CD4-positive, alpha-beta memory T cell (primary cell): ENCODE data around the gene ARPC2. TPM values are rescaled to one million over a fixed set of nuclear protein-coding genes. Genes with fewer than 3 reads are reported as not detected.
A peak's percentile ranks its signal among the peaks of the same experiment; 100 is the strongest.

Experiments
- CTCF ChIA-PET: fragments of 350-600 bp; sonication (Branson Sonifier 250); formaldehyde crosslinking; loops from one replicate; lab custom pipeline; 2021; ENCODE audit warnings: inconsistent platforms; ENCODE audit not compliant: partially characterized antibody; lab: Charles Lee
- POLR2A ChIA-PET: fragments of 350-600 bp; sonication (Branson Sonifier 250); formaldehyde crosslinking; loops from one replicate; lab custom pipeline; 2021; ENCODE audit not compliant: partially characterized antibody; lab: Charles Lee
- DNase-seq, 5 donors: peaks; one replicate each; pipeline versions ENCODE4 v3.0.0 to v3.0.0-alpha.2; 2020 to 2022; ENCODE audit warnings: mixed read lengths in 1 of 5
- H3K27ac ChIP-seq: one replicate; pipeline ENCODE4 v1.7.0; 2013; ENCODE audit warnings: low read depth, low read length
- H3K27me3 ChIP-seq: 2 replicates; pipeline ENCODE4 v1.7.0; 2013; ENCODE audit warnings: mild to moderate bottlenecking, low read length, moderate library complexity; ENCODE audit not compliant: insufficient read depth
- H3K36me3 ChIP-seq: 2 replicates; pipeline ENCODE4 v1.7.0; 2013; ENCODE audit warnings: mild to moderate bottlenecking, low read length, moderate library complexity; ENCODE audit not compliant: insufficient read depth
- H3K4me1 ChIP-seq: 2 replicates; pipeline ENCODE4 v1.7.0; 2013; ENCODE audit warnings: mild to moderate bottlenecking, low read length, moderate library complexity; ENCODE audit not compliant: insufficient read depth
- H3K4me3 ChIP-seq, 2 donors: one replicate each; pipeline ENCODE4 v1.7.0; 2013; ENCODE audit warnings: low read length in 2 of 2, mild to moderate bottlenecking in 1 of 2
- H3K9me3 ChIP-seq, 2 donors: one replicate each; pipeline ENCODE4 v1.7.0; 2013; ENCODE audit warnings: low read length in 2 of 2, control low read depth in 1 of 2; ENCODE audit not compliant: control insufficient read depth in 1 of 2
- H3K27ac Mint-ChIP-seq, 7 donors: one replicate each; pipeline ENCODE4 v1.8.0; 2020 to 2021; ENCODE audit warnings: mixed read lengths in 7 of 7, mild to moderate bottlenecking in 6 of 7, inconsistent platforms in 3 of 7, moderate library complexity in 3 of 7
- H3K27me3 Mint-ChIP-seq, 2 donors: one replicate each; pipeline ENCODE4 v1.8.0; 2020 to 2021; ENCODE audit warnings: mixed read lengths in 2 of 2
- H3K36me3 Mint-ChIP-seq, 2 donors: one replicate each; pipeline ENCODE4 v1.8.0; 2020 to 2021; ENCODE audit warnings: mixed read lengths in 2 of 2, inconsistent platforms in 1 of 2, mild to moderate bottlenecking in 1 of 2
- H3K4me1 Mint-ChIP-seq, 4 donors: one replicate each; pipeline ENCODE4 v1.8.0; 2020 to 2021; ENCODE audit warnings: mixed read lengths in 4 of 4, mild to moderate bottlenecking in 1 of 4
- H3K4me3 Mint-ChIP-seq, 8 donors: one replicate each; pipeline ENCODE4 v1.8.0; 2020 to 2021; ENCODE audit warnings: mixed read lengths in 8 of 8, mild to moderate bottlenecking in 7 of 8, moderate library complexity in 6 of 8, inconsistent platforms in 3 of 8
- H3K9me3 Mint-ChIP-seq, 8 donors: one replicate each; pipeline ENCODE4 v1.8.0; 2020 to 2021; ENCODE audit warnings: mixed read lengths in 8 of 8, mild to moderate bottlenecking in 5 of 8, inconsistent platforms in 3 of 8, moderate library complexity in 1 of 8
- intact Hi-C: fragments of 100-400 bp; cut with micrococcal nuclease; formaldehyde crosslinking; loops from one replicate; pipeline ENCODE4 v1.15.1; 2023
- polyA plus RNA-seq, 2 donors: library from polyadenylated mRNA; unstranded; fragments of 300-500 nt; fragmentation: Illumina TruSeq; gene quantifications; one replicate each; pipeline ENCODE4 v1.2.3, GENCODE V29; 2021
- total RNA-seq, 2 experiments: library from RNA; stranded (reverse); gene quantifications; one replicate each; pipeline ENCODE4 v1.2.3, GENCODE V29; 2021

ARPC2 gene
- total and polyA plus RNA-seq, 4 experiments from 2014 or later: 412 to 1,042 (median 628) TPM

DNA sequence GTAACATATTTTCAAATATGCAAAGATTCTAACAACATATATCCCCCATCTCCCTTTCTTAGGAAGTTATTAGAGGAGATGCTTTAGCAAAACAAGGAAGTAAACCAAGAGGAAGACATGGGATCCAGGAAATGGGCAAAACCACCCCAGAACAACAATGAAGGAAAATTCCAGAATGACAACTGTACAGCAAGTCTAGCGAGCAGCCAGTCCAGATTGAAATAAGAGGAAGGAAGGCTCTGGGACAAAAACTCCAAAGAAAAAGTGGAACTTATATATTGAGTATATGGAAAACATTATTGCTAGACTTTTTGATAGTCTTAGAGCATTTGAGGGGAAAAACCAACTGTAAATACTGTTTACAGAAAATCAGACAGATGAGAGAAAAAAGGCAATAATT lies 2.9 kb upstream of the ARPC2 start:
- ChIA-PET POLR2A (no interaction called here), CTCF (no interaction called here)
- intact Hi-C loops: no loop called here
- H3K9me3 ChIP-seq: no peaks in the 10 kb centered on the region
- Mint-ChIP-seq H3K4me3 (no peak overlapping the region), H3K9me3 (peaks cover 2 to 8% (median 6%) of the 10 kb centered on the region in 8 donors), H3K36me3 (peaks cover 10 to 18% of the 10 kb centered on the region in 2 donors), H3K27me3 (no peaks in the 10 kb centered on the region), H3K4me1 (peaks cover 8 to 26% (median 14%) of the 10 kb centered on the region in 4 donors), H3K27ac (peak overlapping the region in 2 of 7 donors; percentile 25 to 40)
- DNase-seq: no peak
- H3K4me1 ChIP-seq: peaks cover 12% of the 10 kb centered on the region
- H3K27me3 ChIP-seq: no peaks in the 10 kb centered on the region
- no peaks in the 10 kb centered on the region for H3K36me3 ChIP-seq
- H3K4me3 ChIP-seq: no peak overlapping the region
- no peak overlapping the region for H3K27ac ChIP-seq

DNA sequence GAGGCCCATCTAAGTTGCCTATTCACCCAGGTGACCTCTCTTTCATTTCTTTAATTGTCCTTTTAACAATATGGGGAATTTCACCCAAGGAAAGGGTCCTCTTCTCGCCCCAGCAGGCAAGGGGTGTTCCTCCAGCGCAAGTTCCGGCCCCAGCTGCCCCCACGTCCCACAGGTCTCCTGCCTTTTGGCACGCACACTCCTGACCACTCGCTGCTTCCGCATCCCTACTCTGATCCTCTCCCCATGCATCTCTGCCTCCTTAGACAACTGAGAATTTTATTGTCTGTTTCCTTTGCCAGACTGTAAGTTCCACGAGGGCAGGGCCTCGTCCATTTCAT lies 684 bp upstream of the ARPC2 start:
- Mint-ChIP-seq H3K4me3 (peak overlapping the region; percentile 89 to 98 (median 96)), H3K27me3 (no peaks in the 10 kb centered on the region), H3K4me1 (peaks cover 24 to 47% (median 33%) of the 10 kb centered on the region in 4 donors), H3K36me3 (peaks cover 18 to 34% of the 10 kb centered on the region in 2 donors), H3K9me3 (no peaks in the 10 kb centered on the region), H3K27ac (peak overlapping the region; percentile 93 to 99 (median 97))
- H3K27me3 ChIP-seq: no peaks in the 10 kb centered on the region
- peak overlapping the region; percentile 76 to 85 for H3K4me3 ChIP-seq
- DNase-seq: peak in 1 of 5 donors; percentile 47
- CTCF ChIA-PET: interaction anchor here (0.9 to 8.4 kb wide), 6 partner anchors 13 to 57 kb away, joined by 3 to 67 read pairs (median 6); partner anchors contain the start of genes AAMP and PNKD
- POLR2A ChIA-PET: interaction anchor here (0.7 to 7.0 kb wide), 12 partner anchors 9 to 991 kb away, joined by 3 to 144 read pairs (median 5); partner anchors contain the start of genes AAMP, PNKD and ZFAND2B
- peaks cover 6% of the 10 kb centered on the region for H3K36me3 ChIP-seq
- intact Hi-C loops: loop anchor here (2.0 kb wide), 2 partner anchors 182 to 352 kb away; partner anchors contain the start of genes CNOT9, CTDSP1 and USP37
- peaks cover 34% of the 10 kb centered on the region for H3K4me1 ChIP-seq
- no peaks in the 10 kb centered on the region for H3K9me3 ChIP-seq
- peak overlapping the region; percentile 93 for H3K27ac ChIP-seq

DNA sequence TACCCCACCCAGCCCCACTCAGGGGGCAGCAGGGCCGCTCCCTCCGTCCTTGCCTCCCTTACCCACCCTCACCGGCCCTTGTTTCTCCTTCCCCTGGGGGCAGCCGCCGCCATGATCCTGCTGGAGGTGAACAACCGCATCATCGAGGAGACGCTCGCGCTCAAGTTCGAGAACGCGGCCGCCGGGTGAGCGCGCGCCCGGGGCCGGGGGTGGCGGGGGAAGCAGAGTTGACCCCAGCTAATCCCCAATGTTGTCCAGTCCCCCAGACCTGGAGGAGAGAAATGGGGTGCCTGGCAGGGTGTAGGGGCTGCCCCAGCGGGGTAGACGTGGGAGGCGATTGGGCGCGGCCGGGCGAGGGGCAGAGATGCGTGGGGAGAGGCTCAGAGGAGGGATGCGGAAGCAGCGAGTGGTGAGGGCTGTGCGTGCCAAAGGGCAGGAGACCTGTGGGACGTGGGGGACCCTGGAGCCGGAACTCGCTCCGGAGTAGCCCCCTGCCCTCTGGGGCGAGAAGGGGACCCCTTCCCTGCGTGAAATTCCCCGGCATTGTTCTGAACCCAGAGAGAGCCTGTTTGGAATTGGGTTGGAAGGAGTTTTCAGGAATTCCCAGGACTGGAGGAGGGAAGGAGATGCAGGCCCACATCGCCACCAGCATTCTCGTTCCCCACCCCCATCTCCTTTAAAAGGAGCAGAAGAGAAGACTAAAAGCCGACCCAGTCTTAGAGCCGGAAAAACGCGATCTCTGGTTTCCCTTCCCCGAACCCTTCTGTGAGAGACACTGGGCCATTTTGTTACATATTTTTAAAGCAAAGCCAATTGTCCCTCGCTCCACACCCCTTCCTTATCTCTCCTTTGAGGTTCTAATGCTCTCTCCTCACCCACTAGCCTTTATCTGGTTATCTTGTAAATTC lies 625 bp downstream of the ARPC2 start:
- ChIA-PET POLR2A (interaction anchor here (0.7 to 7.0 kb wide), 12 partner anchors 10 to 989 kb away, joined by 3 to 144 read pairs (median 3); partner anchors contain the start of genes AAMP, PNKD and ZFAND2B), CTCF (interaction anchor here (0.7 to 8.4 kb wide), 5 partner anchors 12 to 75 kb away, joined by 3 to 67 read pairs (median 6); partner anchors contain the start of genes AAMP and PNKD)
- H3K4me3 Mint-ChIP-seq: peak overlapping the region; percentile 89 to 98 (median 96)
- Histone ChIP-seq H3K27ac (peak overlapping the region; percentile 93), H3K9me3 (no peaks in the 10 kb centered on the region), H3K4me3 (peak overlapping the region; percentile 85 to 97), H3K4me1 (peaks cover 47% of the 10 kb centered on the region), H3K27me3 (no peaks in the 10 kb centered on the region), H3K36me3 (peaks cover 6% of the 10 kb centered on the region)
- intact Hi-C loops: loop anchor here (1.0 to 2.0 kb wide), 7 partner anchors 12 to 351 kb away; partner anchors contain the start of genes AAMP, CNOT9, CTDSP1 and PNKD
- peaks cover 23 to 45% of the 10 kb centered on the region in 2 donors for H3K36me3 Mint-ChIP-seq
- peak overlapping the region; percentile 93 to 99 (median 97) for H3K27ac Mint-ChIP-seq
- no peaks in the 10 kb centered on the region for H3K27me3 Mint-ChIP-seq
- H3K4me1 Mint-ChIP-seq: peaks cover 31 to 60% (median 44%) of the 10 kb centered on the region in 4 donors
- DNase-seq: peak; percentile 57 to 77 (median 63)
- H3K9me3 Mint-ChIP-seq: no peaks in the 10 kb centered on the region

DNA sequence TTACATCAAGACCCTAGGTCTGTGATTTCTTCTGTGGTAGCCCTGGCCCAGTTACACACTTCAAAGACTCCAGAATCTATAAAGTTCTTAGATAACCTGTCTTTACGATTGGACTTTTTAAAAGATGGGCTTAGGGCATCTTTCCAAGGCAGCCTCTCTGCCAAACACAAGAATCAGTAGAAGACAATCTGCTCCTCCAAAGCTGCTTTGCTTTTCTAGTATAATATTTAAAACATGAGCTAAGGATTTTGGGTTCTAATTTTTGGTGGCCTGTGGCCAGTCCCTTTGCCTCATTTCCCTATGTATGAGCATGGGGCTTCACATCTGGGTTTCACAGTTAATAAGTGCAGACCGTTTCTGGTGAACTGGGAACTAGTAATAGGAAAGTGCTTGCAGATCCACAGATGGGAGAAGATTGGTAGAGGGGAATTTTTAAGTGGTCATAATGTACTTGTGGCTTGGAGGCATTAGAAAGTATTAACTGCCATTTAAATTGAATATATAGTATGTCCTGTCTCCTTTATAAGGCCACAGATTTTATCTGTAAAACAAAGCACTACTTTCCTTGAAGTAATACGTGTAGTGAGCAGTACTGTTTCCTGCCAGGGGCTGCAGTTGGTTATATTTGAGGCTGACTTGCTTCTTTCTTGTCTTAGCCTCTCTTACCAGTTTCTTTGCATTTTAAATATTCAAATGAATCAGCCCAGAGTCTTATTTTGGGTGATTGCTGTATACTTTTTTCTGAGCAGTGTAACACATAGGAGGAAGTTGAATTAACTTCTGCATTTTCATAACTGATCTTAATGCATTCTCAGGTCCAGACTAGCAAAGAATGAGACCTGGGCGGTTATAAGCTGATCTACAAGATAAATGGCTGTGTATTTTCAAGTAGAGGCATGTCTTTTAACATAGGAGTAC lies 1.5 kb downstream of the ARPC2 start:
- intact Hi-C loops: loop anchor here (1.0 kb wide), 3 partner anchors 11 to 73 kb away; no protein-coding TSS in a partner anchor

DNA sequence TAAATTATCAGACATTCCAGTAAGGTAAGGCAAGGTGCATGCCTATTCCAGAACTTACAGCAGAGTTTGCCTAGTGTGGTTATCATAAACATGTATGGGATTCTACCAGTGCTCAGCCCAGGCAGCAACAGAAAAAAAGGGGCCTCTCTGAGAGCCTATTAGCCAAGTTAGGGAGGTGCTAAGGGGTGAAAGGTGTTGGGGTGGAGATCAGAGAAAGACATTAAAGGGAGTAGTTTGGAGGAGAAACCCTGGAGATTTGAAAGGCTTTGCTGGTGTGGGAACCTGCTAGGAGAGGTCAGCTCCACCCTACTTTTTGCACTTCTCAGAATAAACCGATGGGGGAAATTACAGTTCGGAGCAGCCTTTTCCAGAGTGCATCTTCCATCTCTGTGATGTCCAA lies 2.9 kb downstream of the ARPC2 start:
- ChIA-PET POLR2A (interaction anchor here (1.1 to 7.0 kb wide), 8 partner anchors 8 to 180 kb away, joined by 3 to 144 read pairs (median 8); partner anchors contain the start of genes AAMP and PNKD), CTCF (interaction anchor here (1.1 to 8.4 kb wide), 5 partner anchors 10 to 177 kb away, joined by 3 to 67 read pairs (median 6); no protein-coding TSS in a partner anchor)
- Histone ChIP-seq H3K4me1 (peaks cover 70% of the 10 kb centered on the region), H3K27me3 (no peaks in the 10 kb centered on the region), H3K27ac (peak overlapping the region; percentile 93), H3K4me3 (peak overlapping the region; percentile 85 to 97), H3K9me3 (no peaks in the 10 kb centered on the region), H3K36me3 (peaks cover 23% of the 10 kb centered on the region)
- intact Hi-C loops: no loop called here
- H3K4me3 Mint-ChIP-seq: peak overlapping the region; percentile 89 to 98 (median 96)
- H3K27ac Mint-ChIP-seq: peak overlapping the region; percentile 72 to 99 (median 97)
- no peaks in the 10 kb centered on the region for H3K9me3 Mint-ChIP-seq
- H3K27me3 Mint-ChIP-seq: no peaks in the 10 kb centered on the region
- peaks cover 29 to 68% of the 10 kb centered on the region in 2 donors for H3K36me3 Mint-ChIP-seq
- peaks cover 54 to 83% (median 66%) of the 10 kb centered on the region in 4 donors for H3K4me1 Mint-ChIP-seq
- peak in 1 of 5 donors; percentile 36 for DNase-seq

More for the DNA sequence above, 1.5 kb downstream of the ARPC2 start:
- no peaks in the 10 kb centered on the region for H3K27me3 Mint-ChIP-seq
- peak overlapping the region; percentile 93 to 99 (median 97) for H3K27ac Mint-ChIP-seq
- CTCF ChIA-PET: interaction anchor here (0.7 to 8.4 kb wide), 6 partner anchors 11 to 178 kb away, joined by 3 to 67 read pairs (median 4); partner anchors contain the start of genes AAMP and PNKD
- no peaks in the 10 kb centered on the region for H3K9me3 Mint-ChIP-seq
- H3K36me3 Mint-ChIP-seq: peaks cover 23 to 54% of the 10 kb centered on the region in 2 donors
- peaks cover 40 to 69% (median 53%) of the 10 kb centered on the region in 4 donors for H3K4me1 Mint-ChIP-seq
- Histone ChIP-seq H3K9me3 (no peaks in the 10 kb centered on the region), H3K27me3 (no peaks in the 10 kb centered on the region), H3K27ac (peak overlapping the region; percentile 93), H3K4me1 (peaks cover 56% of the 10 kb centered on the region), H3K36me3 (peaks cover 9% of the 10 kb centered on the region), H3K4me3 (peak overlapping the region; percentile 85 to 97)
- POLR2A ChIA-PET: interaction anchor here (0.8 to 7.0 kb wide), 13 partner anchors 10 to 492 kb away, joined by 3 to 144 read pairs (median 3); partner anchors contain the start of genes AAMP and PNKD
- peak overlapping the region; percentile 89 to 98 (median 96) for H3K4me3 Mint-ChIP-seq
- DNase-seq: peak in 4 of 5 donors; percentile 48 to 66 (median 52)

DNA sequence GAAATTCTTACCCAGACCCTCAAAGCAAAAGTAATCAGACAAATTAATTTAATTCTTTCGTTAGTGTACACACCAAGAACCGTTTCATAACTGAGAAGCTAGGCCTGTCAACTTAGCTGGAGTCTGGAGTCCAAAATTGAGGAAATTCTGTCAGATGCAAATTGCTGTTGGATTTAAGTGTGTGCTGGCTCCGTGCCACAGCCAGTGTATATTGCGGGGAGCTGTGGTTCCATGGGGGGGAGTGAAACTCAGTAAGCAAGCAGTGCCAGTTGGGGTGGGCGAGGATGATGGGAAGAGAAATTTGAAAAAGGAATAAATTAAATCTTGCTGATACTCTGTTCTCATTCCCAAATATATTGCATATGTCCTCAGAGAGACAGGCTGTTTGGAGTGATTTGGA lies 4.0 kb downstream of the ARPC2 start:
- Mint-ChIP-seq H3K4me1 (peaks cover 62 to 92% (median 75%) of the 10 kb centered on the region in 4 donors), H3K36me3 (peaks cover 34 to 79% of the 10 kb centered on the region in 2 donors), H3K27me3 (no peaks in the 10 kb centered on the region), H3K9me3 (no peaks in the 10 kb centered on the region), H3K27ac (peak overlapping the region; percentile 86 to 97 (median 92)), H3K4me3 (peak overlapping the region; percentile 72 to 98 (median 96))
- no peaks in the 10 kb centered on the region for H3K9me3 ChIP-seq
- CTCF ChIA-PET: interaction anchor here (1.0 to 8.4 kb wide), 7 partner anchors 9 to 53 kb away, joined by 3 to 67 read pairs (median 6); partner anchors contain the start of genes AAMP and PNKD
- H3K27ac ChIP-seq: peak overlapping the region; percentile 93
- peaks cover 81% of the 10 kb centered on the region for H3K4me1 ChIP-seq
- no peaks in the 10 kb centered on the region for H3K27me3 ChIP-seq
- peak in 1 of 5 donors; percentile 39 for DNase-seq
- peaks cover 24% of the 10 kb centered on the region for H3K36me3 ChIP-seq
- intact Hi-C loops: no loop called here
- POLR2A ChIA-PET: interaction anchor here (1.0 to 7.0 kb wide), 8 partner anchors 7 to 179 kb away, joined by 3 to 144 read pairs (median 6); partner anchors contain the start of genes AAMP and PNKD
- peak overlapping the region in 1 of 2 donors; percentile 85 for H3K4me3 ChIP-seq
